Fibroblast of peridontal ligament (primary cell): ENCODE results near the gene CCDC63.
"Not testable (repeated sequence)": the region's sequence is repeated elsewhere in the genome, so short reads cannot be mapped to it uniquely, and the experiment has no call there.

ENCODE experiments used
- DNase-seq: peaks from one replicate; pipeline ENCODE4 v3.0.0-alpha.2; 2010; ENCODE audit errors: extremely low read depth

CCDC63 gene

DNA sequence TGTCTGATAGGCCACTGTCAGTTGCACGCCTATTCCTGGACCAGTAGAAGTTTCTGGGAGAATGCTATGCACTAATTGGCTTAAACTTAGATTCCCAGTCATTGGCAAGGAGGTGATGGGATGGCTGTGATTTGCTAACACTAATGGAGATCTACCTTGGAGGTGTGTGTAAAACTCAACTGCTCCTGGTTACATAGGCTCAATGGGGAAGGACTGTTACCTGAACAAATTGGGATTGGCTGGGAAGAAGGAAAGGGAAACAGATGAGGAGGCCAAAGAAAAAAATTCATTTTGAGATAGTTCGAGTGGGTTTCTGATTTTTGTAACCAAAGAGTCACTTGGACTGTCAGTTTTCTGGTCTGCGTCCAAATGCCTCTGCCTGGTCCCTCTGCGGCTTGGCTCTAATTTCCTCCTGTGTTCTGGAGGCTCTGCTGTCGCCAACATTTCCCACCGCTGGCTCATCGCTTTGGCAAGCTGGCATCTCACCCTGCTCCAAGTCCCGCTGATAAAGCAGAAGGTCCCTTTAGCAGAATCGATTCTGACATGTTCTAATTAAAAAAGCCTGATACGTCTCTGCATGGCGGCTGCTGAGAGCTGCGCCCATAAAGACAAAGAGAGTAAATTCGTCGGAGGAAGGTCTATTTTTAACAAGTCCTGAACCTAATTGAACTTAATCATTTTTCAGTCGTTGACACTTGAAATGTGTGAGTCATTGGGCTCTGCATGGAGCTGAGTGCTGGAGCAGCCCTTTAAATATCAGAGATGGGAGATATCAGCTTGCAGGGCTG, 2.0 kb upstream of the CCDC63 start:
- DNase-seq = no peak

DNA sequence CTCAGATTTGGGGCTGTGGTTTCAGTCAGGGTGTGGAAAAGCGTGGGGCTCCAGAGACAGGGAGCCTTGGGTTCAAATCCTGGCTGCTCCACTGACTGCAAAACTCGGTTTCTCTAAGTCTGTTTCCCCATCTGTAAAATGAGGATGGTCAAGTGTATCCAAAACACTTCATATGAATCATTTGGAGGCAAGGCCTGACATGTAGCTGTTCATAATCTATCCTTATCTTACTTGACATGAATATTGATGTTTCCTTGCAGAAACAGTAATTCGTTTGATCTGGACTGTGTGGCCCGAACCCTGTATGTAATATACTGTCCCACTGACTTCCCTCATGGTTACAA, 1.5 kb upstream of the CCDC63 start:
- no peak for DNase-seq

DNA sequence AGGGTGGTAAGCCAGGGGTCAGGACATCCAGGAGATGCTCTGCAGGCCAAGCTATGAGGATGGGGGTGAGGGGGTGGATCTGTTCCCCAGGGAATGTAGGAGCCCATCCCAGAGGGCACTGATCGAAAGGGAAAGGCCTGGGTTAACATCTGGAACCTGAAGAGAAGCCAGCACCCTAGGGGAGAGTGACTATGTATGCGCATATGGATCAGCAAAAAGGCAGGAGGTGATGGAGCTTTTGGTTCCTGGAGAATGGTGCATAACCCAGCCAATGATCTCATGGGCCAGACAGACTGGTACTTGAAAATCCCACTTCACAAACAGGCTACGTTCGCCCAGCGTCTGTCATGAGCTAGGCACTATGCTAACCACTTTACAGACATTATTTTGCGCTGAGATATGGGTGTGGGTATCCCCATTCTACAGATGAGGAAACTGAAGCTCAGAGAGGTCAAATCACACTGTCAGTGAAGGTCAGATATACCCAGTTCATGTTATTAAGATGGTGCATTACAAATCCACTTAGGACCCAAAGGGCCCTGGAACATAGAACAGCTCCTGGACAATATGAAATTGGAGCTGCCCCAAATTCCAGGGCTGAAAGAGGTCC, 1.6 kb downstream of the CCDC63 start:
- DNase-seq = no peak

DNA sequence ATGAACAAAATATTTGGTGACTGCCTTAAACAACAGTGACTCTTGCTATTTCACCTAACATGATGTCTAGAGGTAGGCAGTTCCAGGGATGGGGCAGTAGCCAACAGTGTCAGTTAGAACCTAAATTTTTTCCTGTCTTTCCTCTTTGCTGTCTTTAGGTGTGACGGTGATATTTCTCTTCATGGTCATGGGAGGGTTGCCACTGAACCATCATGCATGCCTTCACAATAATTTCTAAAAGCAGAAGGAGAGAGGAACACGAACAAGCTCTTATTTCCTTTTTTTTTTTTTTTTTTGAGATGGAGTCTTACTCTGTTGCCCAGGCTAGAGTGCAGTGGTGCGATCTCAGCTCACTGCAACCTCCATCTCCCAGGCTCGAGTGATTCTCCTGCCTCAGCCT, 2.4 kb downstream of the CCDC63 start:
- DNase-seq = no peak

DNA sequence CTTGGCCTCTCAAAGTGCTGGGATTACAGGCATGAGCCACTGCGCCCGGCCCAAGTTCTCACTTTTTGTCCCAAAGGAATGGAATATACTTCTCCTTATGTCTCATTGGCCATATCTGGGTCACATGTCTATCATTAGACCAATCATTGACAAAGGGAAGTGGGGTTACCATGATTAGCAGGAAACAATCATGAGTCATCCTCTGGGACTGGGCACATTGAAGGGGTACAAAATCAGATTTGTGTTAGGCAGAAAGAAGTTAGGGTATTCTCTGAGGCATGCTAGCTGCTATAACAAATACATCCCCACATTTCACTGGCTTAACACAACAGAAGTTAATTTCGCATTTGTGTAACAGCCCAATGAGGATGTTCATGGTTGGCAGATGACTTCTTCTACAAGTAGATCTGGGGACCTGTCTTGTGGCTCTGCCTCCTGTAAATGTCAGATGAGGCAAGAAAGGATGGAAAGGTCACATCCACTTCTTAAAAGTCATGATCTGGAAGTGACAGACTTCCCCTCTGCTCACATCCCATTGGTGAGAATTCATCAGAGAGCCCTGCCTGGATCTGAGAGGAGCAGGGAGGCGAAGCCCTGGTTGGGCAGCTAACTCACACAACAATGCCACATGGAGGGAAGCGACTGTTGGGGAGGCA, 3.1 kb downstream of the CCDC63 start:
- no peak for DNase-seq

DNA sequence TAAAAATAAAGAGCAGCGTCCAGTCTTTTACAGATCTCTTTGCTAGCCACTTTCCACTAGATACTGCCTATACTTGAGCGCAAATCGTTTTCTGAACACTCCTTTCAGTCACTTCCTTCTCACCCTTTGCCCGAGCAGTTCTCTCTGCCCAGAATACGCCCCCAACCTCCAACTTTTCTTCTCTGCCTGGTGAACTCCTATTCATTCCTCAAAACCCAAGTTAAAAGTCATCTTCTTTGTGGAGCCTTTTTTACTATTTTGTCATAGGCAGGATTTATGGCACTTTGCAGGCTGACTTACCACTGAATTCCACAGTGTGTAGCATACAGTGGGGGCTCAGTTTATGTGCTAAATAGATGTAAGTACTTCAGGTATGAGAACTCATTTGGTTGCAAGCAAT, 4.0 kb downstream of the CCDC63 start:
- no peak for DNase-seq

DNA sequence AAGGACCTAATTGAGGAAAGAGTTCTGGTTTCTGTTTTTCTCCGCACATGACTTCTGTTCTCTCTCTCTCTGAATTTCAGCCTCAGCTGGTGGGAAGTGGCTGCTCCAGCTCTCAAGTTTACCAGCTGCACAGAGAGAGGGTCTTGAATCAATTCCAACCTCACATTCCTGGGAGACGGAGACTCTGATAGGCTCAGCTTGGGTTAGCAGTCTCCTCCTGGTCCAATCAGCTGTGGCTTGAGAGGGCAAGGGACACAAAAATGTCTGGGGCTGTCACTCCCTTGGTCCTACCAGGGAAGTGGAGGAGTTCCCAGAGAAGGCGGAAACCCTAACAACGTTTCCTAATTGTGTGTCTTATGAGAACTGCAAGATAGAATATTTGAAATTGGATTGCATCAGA, 7.0 kb downstream of the CCDC63 start:
- DNase-seq = no peak

DNA sequence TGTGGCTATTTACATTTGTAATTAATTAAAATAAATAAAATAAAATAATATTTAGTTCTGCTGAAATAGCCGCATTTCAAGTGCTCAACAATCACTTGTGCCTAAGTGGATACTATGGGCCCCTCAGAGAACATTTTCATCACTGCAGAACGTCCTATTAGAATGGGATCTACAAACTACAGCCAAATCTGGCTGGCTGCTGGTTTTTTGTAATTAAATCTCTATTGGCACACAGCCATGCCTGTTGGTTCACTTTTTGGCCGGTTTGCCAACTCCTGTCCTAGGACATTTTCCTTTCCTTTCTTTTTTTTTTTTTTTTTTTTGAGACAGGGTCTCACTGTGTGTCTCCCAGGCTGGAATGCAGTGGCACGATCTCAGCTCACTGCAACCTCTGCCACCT, 9.8 kb downstream of the CCDC63 start:
- no peak for DNase-seq

DNA sequence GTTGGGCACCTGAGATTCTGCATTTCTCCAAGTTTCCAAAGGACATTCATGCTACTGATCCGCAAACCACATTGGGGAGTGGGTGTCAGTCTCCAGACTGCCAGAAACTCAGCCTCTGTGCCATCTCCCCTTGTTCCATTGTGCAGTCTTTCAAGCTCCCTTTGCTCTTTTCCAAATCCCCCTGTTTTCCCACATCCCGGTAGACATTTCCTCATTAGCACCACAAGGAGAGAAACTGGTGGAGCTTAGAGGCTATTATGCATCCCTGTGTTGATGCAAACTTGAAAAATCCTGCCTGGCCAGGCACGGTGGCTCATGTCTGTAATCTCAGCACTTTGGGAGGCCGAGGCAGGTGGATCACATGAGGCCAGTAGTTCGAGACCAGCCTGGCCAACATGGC, 10.7 kb downstream of the CCDC63 start:
- no peak for DNase-seq

DNA sequence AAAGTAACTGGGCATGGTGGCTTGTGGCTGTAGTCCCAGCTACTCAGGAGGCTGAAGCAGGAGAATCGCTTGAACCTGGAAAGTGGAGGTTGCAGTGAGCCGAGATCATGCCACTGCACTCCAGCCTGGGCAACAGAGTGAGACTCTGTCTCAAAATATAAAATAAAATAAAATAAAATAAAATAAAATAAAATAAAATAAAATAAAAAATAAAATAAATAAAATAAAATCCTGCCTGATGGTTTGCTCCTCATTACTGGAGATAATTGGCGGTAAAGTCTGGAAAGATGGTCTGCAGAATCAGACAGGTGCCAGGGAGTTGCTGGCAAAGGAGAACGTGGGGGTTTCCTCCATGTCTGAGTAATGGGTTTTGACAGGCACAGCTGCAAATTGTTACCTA, 11.2 kb downstream of the CCDC63 start:
- DNase-seq = not testable (repeated sequence)

DNA sequence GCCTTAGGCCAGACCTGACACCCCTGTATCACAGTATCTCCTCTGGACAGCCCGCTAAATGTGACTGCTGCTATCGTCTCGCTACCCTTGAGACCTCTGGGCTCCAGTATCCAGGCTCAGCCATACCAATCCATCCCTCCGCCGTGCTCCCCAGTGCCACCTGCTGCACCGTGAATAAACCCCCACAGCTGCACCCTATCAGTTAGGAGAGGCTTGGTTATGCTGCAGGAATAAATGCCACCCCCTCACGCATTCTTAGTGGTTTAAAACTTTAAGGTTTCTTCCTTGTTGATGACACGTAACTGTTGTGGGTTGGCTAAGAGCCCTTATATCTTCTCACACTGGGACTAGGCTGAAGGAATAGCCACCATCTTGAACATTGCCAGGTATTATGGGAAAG, 12.1 kb downstream of the CCDC63 start:
- no peak for DNase-seq

DNA sequence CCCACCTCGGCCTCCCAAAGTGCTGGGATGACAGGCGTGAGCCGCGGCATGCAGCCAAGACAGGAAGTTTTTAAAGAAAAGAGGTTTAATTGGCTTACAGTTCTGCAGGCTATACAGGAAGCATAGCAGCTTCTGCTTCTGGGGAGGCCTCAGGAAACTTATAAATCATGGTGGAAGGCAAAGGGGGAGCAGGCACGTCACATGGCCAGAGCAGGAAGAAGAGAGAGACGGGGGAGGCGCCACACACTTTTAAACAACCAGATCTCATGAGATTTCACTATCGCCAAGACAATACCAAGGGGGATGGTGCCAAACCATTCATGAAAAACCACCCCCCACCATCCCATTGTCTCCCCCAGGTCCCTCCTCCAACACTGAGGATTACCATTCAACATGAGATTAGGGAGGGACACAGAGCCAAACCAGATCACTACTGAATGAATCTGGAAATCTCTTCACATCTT, 14.1 kb downstream of the CCDC63 start:
- no peak for DNase-seq

DNA sequence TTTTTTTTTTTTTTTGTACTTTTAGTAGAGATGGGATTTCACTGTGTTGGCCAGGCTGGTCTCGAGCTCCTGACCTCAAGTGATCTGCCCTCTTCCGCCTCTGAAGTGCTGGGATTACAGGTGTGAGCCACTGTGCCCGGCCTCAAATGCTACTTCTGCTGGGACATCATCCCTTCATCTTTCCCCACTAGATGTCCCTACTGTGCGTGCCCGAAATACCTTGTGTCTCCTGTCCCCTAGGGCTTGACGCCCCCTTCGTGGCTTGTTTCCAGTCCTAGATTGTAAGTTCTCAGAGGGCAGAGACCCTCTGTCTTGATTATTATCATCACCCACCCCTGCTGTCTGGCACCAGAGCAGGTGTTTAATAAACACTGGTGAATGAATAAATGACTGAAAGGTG, 14.9 kb downstream of the CCDC63 start:
- no peak for DNase-seq

DNA sequence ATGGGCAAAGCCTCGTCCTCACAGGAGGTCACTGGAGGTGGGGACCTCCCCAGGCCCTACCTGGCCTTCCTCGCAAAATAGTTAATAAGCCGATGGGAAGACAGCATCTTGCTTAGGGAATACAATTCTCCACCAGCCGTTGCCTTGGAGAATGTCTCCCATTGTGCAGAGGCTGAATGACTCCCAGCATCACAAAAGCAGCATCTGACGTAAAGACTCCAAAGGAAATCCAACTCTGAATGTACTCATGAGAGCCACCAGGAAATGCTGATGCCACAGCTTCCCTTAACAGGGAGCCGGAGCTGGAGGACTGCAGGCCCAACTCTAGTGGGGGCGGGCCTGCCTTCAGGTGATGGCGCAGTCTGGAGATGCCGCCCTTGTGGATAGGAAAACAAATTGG, 15.5 kb downstream of the CCDC63 start:
- DNase-seq = no peak

DNA sequence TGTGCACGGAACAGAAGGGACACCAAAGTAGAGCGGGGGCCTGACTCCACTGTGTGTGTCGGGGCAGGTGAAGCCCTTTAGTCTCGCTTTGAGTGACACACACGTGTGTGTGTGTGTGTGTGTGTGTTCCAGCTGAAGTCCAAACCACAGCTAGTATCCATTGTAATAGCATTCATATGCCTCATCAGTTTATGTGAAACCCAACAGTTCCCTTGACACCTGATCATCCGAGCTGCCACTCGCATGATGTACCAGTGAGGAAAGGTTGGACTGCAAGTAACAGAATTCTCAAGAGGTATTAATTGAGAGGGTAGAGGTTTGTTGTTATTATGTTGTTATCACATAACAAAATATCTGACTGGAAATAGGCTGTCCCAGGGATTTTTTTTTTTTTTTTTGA, 16.4 kb downstream of the CCDC63 start:
- DNase-seq = no peak

DNA sequence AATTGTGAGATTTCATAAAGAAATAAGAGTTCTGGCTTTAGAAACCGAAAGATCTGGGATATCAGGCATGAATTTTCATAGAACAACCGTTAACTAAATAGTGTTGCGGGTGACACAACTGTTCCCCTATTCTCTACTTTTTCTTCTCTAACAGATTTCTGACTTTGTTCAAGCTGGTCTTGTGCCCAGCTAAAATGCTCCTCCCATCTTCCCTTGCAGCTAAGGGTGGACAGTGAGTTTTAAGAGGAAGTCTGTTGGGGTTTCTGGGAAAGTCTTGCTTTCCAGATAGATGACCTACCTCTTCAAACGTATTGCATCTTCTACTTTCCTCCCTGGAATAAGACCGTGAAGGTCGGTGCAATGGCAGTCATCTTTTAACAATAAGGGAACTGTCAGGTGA, 18.7 kb downstream of the CCDC63 start:
- no peak for DNase-seq

DNA sequence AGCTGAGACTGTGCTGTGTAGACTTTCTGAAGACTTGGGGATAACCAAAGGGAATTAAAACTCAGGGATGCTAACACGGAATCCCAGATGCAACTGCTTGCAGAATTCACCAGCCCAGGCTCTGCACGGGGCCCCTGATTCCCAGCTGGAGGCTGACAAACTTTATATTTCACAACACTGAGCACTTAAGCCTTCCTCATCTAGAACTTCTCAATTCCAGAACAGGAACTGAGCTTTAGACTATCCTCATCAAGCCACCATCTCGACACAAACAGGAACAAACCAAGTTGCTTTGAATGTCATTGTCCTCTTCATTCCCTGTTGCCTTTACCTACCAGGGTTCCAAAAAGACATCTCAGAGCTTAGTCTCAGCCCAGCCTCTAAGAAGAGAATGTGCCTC, 22.2 kb downstream of the CCDC63 start:
- no peak for DNase-seq

DNA sequence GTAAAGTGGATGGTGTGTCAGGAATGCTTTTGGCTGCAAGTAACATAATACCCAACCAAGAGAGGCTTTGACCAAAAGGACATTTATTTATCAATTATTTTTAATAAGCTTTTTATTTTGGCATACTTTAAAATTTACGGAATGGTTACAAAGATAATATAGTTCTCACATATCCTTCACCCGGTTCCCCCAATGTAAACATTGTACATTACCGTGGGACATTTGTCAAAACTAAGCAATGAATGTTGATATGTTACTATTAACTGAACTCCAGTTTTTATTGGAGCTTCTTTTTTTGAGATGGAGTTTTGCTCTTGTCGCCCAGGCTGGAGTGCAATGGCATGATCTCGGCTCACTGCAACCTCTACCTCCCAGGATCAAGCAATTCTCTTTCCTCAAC, 23.0 kb downstream of the CCDC63 start:
- no peak for DNase-seq

DNA sequence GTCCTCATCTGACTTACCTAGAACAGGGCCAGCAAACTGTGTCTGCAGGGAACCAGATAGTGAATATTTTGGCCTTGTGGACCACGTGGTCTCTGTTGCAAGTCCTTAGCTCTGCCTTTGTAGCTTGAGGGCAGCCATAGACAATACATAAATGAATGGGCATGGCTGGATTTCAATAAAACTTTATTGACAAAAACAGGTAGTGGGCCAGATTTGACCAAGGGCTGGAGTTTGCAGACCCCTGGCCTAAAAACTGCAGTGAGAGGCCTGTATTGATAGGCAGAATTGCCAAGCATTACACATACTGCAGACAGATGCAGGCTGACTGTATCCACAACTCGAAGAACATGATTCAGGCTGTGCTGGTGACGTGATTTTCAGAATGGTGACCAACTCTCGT, 25.3 kb downstream of the CCDC63 start:
- DNase-seq = no peak

DNA sequence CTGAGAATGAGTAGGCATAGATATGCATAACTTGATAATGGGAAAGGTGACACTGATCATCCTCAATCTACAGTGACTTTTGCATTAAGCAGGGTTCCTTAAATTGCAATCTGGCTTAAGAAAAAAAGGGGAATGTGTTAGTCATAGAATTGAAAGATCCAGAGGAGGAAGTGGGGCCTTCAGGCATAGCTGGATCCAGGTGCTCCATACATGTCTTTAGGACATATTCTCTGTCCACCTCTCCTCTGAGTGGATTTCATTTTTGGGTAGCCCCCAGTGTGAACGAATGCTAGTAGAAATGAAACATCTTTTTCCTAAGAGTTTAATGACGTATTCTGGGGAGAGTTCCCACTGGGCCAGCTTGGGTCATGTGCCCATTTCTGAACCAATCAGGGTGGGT, 27.6 kb downstream of the CCDC63 start:
- DNase-seq = no peak

DNA sequence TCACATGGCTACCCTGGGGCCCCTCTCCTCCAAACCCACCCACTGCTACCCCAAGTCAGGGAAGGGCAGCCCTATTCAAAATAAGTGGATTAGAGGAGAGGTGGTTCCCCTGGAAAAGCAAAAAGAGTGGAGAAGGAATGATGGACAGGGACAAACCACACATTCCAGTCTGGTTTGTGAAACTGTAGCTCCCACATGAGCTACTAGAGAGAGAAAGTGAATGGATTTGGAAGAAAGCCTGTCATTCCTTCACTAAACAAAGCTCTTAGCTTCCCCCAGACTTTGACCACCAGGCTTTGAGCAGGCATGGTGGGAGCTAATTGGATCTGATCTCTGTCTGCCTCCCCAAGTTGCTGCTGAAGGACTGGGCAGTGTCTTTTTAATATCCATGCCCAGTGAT, 28.0 kb downstream of the CCDC63 start:
- no peak for DNase-seq

DNA sequence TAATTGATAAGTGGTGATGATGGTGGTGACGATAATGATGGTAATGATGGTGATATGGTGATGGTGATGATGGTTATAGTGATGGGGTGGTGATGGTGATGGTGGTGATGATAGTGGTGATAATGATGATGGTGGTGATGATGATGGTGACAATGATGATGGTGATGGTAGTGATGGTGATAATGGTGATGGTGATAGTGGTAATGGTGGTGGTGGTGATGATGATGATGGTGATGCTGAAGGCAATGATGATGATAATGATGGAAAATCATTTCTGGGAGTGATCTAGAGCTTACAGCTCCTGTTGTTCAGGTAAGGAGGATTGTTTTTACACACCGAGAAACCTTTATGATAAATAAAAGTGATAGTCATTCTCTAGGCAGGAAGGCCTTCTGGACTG, 33.9 kb downstream of the CCDC63 start:
- no peak for DNase-seq

DNA sequence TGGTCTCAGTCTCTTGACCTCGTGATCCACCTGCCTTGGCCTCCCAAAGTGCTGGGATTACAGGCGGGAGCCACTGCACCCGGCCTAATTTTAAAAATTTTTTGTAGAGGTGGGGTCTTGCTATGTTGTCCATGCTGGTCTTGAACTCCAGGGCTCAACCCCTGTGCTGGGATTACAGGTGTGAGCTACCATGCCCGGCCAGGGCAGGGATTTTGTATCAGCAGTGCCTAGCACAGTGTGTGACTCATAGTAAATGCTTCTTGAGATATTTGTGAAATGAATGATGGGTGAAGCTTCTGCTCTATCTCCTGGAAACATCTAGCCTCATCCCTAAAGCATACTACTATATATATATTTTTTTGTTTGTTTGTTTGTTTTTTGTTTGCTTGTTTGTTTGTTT, 36.5 kb downstream of the CCDC63 start:
- DNase-seq = no peak
